Right lobe of liver (tissue), 4 donors: ENCODE data around the gene KMT2A.

ENCODE experiments used
- POLR2A ChIP-seq: fragments of 450-650 bp; IDR thresholded peaks from one replicate; pipeline ENCODE4 v1.6.1; 2017; ENCODE audit warnings: antibody characterized with exemption, mild to moderate bottlenecking
- TF ChIP-seq, protein P1 (sequence below), 4 donors: fragments of 200-600 bp in 3 of 4; fragments of 450-650 bp in 1 of 4; IDR thresholded peaks; one replicate each; pipeline versions ENCODE4 v1.5.1 to v1.8.0; 2016 to 2022; ENCODE audit warnings: antibody characterized with exemption in 4 of 4, mild to moderate bottlenecking in 2 of 4
- donor health status: DM: no; HTN: no; CAD: no.
- donor health status: DM: no; HTN: no; CAD: no.
- donor health status: DM: no; HTN: yes; CAD: no.

DNA sequence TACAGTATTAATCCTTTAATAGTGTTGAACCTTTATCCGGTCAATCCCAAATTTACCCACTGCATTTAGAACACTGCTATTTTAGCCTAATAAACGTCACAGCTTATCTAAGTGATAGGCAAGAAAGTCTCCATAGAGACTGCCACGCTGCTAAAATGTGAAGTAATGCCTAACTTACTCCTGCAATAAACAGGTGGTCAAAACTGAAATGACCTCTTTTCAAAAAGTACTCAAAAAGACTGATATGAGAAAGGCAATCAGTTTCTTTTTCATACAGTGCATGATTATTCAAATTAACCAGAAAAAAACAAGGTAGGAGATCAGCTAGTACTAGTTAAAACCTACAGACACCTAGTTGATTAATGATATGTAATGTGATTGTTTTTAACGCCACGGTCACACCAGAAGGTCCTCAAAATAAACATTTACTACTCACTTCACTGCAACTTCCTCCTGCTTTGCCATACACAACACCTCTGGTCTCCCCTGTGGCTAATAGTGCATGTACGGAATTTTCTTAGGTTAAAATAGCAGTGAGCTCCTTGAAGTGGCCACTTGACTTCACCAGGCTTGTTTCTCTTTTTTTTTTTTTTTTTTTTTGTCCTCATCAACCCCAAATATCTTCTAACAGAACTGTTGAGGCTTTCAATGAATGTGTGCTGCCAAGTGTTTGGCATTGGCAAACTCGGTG, 26.1 kb upstream of the KMT2A start:
- TF ChIP-seq, protein P1, sequence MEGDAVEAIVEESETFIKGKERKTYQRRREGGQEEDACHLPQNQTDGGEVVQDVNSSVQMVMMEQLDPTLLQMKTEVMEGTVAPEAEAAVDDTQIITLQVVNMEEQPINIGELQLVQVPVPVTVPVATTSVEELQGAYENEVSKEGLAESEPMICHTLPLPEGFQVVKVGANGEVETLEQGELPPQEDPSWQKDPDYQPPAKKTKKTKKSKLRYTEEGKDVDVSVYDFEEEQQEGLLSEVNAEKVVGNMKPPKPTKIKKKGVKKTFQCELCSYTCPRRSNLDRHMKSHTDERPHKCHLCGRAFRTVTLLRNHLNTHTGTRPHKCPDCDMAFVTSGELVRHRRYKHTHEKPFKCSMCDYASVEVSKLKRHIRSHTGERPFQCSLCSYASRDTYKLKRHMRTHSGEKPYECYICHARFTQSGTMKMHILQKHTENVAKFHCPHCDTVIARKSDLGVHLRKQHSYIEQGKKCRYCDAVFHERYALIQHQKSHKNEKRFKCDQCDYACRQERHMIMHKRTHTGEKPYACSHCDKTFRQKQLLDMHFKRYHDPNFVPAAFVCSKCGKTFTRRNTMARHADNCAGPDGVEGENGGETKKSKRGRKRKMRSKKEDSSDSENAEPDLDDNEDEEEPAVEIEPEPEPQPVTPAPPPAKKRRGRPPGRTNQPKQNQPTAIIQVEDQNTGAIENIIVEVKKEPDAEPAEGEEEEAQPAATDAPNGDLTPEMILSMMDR (IDR thresholded peaks at IDR 0.05): no peak
- no peak for TF ChIP-seq POLR2A
